Measurements from ENCODE around the gene TXK.
A peak's percentile ranks its signal among the peaks of the same experiment; 100 is the strongest.

TXK gene

GRCh38 chr4:48046059-48046458 lies 88.0 kb downstream of the TXK start:
- no peak for DNase-seq

GRCh38 chr4:48044298-48044697 lies 89.8 kb downstream of the TXK start:
- peak; percentile 13 for DNase-seq

DNA sequence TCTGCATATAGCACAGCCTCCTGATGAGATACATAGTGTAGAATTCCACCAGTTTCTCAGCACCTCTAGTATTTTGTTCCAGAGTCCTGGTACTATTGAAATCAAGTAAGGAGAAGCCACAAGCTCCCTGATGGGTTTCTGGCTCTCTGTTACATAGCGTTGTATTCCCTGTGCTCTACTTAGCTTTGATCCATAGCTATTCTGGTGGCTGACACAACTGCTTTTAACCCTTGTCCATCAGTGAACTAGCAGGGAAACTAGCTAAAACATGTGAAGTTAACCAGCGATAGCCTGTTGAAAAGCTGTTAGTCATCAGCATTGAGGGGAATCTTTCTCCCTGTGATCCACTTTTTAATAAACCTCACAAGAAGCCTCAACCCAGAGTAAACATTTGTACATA lies 90.5 kb downstream of the TXK start:
- no peak for DNase-seq

DNA sequence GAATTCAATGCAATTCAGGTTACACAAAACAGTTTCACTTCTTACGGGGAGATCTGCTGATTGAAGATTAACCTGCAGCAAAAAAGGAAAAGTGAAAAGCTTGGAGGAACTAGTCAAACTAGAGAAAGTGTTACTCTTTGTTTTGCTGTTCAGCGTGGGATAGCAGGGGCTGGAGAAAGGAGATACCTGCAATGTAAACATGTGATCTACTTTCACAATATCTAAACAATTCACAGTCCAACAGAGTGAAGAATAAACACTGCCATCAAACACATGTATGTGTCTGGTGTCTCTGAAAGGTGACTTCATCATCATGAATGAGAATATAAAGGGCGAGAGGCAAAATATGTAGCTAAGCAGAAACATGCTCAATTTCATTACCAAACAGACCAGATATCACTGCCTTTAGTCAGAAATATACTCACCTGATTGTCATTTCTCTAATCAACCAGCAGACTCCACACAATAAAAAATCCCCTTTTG lies 91.0 kb downstream of the TXK start:
- no peak for DNase-seq

DNA sequence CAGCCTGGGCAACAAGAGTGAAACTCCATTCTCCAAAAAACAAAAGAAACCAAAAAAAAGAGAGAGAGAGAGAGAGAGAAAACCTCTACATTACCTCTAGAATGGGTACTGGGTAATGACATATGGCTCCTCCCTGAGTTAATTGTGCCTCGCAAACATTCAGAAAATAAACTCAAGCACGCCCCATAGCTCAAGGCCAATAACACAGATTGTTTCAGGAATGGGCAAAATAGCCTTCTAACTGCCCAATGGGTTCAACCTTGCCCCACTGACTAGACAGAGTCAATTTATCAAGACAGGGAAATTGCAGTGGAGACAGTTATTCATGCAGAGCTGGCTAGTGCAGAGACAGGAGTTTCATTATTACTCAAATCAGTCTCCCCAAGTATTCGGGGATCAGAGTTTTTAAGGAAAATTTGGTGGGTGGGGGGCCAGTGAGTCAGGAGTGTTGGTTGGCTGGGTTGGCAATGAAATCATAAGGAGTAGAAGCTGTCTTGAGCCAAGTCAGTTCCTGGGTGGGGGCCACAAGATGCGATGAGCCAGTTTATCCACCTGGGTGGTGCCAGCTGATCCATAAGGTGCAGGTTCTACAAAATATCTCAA lies 92.4 kb downstream of the TXK start:
- DNase-seq, result no peak

GRCh38 chr4:48039561-48039960 lies 94.5 kb downstream of the TXK start:
- DNase-seq, result no peak

DNA sequence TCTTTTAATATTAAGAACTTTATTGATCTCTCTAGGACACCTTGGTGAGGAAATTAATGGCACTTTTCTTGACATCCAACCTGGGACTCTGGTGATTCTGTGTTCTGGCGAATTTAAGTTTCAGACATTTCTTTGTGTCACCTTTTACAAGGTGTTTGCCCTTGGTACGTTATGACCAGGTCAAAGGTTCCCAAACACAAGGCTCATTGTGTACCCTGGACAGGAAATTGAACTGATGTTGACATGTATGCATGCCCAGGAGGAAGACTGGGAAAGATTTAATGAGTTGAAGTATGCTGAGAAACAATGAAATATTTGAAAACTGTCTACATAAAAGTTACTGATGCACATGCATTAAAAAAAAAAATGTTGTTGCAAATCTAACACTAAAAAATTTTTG lies 95.4 kb downstream of the TXK start:
- no peak for DNase-seq

GRCh38 chr4:48037117-48037462 lies 97.0 kb downstream of the TXK start:
- DNase-seq, result no peak

DNA sequence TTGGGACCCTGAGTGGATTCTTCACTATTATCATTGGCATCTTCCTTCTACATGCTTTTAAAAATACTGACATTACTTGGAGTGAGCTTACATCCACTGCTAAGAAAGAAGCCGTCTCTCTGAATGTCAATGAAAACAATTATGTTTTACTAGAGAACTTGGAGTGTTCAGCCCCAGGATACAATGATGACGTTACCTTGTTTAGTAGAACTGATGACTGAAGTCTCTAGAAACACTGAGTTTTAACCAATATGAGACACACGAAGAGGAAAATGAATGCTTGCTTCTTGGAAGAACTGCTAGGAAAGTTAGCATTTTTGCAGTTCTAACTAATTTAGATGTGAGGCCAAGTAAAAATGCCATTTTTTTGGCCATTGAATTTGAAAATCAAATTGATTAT lies 98.1 kb downstream of the TXK start:
- DNase-seq, result no peak

DNA sequence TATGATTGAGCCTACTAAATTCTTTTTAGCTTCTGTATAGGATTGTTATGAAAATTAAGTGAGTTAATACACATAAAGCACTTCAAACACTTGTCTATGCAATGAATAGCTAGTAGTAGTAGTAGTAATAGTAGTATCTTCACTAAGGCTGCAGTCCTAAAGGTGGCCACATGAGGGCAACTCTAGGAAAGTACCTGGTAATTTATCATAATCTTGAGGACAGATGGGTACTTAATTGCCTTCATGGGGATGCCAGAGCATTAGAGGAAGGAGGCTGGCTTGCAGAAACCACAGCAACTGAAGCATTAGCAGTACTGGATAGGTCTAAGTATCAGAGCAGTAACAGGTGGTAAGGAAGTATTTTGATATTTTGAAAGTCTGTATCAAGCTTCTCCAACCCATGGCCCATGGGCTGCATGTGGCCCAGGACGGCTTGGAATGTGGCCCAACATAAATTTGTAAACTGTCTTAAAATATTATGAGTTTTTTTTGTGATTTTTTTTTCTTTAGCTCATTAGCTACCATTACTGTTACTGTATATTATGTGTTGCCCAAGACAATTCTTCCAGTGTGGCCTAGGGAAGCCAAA lies 100.1 kb downstream of the TXK start:
- DNase-seq, result peak; percentile 76

DNA sequence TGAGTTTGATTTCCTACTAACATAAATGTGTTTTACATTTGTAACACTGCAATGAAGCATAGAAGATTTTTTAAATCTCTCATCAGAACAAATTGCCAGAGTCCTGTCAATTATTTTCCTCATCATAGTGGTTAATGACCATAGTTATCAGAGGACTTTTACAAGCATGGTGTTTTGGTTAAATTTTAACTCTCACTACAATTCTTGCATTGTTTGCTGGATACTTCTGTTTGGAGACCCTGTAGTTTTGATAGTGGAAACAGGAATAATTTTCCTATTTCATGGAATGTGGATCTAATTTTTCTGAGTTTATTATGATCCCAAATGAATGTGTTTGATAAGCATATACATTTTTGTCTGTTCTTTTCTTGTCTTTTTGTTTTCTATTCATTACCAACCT lies 100.6 kb downstream of the TXK start:
- no peak for DNase-seq

- DNase-seq, result no peak
These were observed 101.3 kb downstream of the TXK start for GRCh38 chr4:48032721-48033120.

GRCh38 chr4:48031802-48032525 lies 102.1 kb downstream of the TXK start:
- no peak for DNase-seq

DNA sequence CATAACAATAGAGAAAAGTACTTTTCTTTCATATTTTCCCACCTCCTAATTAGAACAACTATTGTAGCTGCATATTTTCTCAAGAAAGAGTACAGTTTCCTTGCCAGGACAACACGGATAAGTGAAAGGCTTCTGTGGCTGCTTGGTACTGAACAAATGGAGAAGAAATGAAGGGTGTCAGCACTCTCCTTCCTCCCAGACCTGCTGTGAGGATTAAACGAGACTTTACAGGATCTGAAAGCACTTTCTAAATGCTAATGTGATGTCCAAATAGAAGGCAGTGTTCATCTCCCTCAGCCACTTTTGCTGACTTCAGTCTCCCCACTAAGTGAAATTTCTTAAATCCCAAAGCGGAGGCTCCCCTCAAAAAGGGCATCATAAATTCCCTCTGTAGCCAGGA lies 103.6 kb downstream of the TXK start:
- DNase-seq, result no peak

GRCh38 chr4:48028696-48029095 lies 105.4 kb downstream of the TXK start:
- DNase-seq, result no peak

DNA sequence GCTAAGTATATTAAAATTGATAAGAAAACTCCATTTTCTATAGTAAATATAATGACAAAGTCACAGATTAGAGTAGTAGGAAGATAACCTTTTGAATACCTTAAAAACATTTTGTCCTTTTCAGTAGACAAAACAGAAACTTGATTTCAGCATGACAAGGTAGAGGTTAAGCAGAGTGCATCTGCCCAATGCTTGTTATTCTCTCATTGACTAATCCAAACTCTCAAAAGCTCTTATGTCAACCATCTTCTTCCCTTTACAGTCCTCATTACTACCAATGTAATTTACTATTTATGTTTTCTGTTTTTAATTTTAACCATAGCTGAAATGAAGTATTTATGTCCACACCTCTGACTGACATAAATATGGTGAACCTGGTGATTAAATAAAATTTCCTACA lies 106.4 kb downstream of the TXK start:
- no peak for DNase-seq

DNA sequence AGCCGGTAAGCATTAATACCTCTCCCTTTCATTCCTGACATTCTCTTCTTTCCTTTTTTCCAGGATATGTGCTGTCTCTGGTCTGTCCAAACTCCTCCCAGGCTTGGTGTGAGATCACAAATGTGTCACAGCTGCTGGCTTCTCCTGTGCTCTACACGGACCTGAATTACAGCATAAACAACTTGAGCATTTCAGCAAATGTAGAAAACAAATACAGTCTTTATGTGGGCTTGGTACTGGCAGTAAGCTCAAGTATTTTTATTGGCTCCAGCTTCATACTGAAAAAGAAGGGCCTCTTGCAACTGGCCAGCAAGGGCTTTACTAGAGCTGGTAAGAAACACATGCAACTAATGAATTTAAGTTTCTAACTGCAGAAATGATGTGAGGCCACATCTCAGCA lies 109.0 kb downstream of the TXK start:
- DNase-seq, result no peak

DNA sequence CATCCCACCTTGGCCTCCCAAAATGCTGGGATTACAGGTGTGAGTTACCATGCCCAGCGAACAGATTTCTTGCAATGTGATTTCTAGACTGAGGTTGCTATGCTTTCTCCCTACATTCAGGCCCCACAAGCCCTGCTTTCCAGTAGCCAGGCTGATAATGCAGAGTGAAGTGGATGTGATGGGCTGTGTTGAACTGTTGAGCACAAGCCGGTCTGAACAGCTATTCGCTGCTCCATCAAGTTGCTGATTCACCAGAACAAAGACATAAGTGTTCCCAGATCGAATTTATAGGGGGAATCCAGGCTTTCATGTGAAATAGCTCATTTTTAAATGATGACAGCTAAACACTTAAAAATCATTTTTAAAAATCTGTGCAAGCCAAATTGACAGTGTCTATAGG lies 109.5 kb downstream of the TXK start:
- no peak for DNase-seq

DNA sequence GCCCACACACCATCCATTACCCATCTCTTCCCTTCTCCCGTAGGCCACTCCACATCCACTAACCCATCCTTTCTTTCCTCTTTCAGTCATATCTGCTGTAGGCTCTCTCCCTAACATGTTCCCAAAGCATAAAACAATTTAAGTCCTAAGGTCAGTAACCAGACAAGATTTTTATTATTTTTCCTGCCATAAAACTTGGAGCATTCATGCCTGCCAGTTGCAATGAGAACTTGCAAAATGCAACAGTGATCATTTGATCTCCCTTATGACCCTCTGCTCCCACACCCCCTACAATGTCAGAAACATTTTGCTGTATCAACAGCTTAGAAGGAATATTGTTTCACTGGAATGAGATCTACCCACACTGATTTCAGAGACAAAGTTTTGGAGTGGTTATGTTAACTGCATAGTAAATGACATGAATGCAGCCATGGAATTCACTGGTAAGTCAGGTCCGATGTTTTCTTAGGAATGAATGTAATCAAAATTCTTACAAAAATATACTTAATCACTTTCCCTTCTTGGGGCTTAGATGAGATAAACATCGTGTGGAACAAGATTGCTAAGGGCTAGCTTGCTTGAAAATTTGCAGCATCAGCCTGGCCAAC lies 111.8 kb downstream of the TXK start:
- no peak for DNase-seq

DNA sequence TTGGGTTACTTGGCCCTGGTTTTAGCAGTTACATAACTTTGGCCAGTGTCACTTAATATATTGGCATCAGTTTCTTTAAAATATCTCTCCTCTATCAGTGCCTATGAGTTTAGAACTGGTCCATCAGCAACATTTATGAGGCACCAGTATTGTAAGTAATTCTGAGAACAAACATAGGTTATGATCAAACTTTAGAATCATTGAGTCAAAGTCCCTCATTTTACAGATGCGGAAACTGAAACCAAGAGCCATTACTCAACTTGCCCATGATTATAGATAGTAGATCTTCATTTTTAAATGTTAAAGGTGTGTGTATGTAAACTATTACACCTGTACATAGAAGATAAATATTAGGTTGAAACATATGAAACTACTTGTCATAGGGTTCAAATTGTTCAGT lies 113.0 kb downstream of the TXK start:
- no peak for DNase-seq

- DNase-seq, result no peak
These were observed 115.9 kb downstream of the TXK start for GRCh38 chr4:48018112-48018511.

- DNase-seq, result peak; percentile 9
These were observed 116.9 kb downstream of the TXK start for GRCh38 chr4:48017108-48017571.
